GM19193 (cell line): ENCODE data around the gene LPCAT3.

ENCODE experiments used
- POLR2A ChIP-seq: IDR thresholded peaks from 4 replicates; pipeline ENCODE4 v1.6.1; 2011; ENCODE audit not compliant: insufficient read depth, insufficient read length; ENCODE audit errors: extremely low read depth

Gene LPCAT3

GRCh38 chr12:6952121-6952862 lies 66.0 kb downstream of the LPCAT3 start:
- TF ChIP-seq POLR2A, result peak; percentile 39

DNA sequence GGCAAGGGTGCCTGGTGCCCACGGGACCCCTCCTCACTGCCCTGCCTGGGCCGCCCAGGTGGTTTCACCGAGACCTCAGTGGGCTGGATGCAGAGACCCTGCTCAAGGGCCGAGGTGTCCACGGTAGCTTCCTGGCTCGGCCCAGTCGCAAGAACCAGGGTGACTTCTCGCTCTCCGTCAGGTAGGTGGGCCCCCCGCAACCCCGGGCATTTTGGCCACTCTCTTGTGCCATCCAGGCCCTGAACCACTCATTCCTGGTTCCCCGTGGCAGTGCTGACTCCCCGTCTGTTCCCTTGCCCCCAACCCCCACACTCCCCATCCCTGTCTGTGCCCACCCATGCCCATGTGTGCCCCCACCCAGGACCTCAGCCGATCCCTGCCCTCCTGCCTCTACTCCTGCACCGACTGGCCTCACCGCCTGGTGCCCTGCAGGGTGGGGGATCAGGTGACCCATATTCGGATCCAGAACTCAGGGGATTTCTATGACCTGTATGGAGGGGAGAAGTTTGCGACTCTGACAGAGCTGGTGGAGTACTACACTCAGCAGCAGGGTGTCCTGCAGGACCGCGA lies 66.6 kb downstream of the LPCAT3 start:
- no peak for TF ChIP-seq POLR2A

DNA sequence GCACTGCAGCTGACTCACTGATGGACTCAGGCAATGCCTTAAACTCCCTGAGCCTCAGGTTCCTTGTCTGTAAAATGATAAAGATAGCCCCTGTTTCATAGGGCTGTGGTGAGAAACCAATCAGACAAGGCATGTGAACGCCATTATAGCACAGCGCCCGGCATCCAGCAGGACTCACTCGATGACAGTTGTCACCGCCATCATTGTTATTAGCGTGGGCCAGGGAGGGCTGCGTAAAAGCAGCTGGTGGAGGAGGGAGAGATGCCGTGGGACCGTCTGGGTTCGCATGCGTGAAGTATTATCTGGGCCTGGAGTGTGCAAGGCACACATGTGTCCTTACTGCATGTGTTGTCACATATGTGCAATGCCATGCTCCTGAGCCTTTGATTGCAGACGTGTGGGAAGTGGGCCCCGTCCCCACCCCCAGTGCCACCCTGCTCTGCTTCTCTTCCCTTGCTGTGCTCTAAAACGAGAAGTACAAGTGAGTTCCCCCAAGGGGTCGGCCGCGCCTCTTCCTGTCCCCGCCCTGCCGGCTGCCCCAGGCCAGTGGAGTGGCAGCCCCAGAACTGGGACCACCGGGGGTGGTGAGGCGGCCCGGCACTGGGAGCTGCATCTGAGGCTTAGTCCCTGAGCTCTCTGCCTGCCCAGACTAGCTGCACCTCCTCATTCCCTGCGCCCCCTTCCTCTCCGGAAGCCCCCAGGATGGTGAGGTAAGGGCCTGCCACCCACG lies 67.3 kb downstream of the LPCAT3 start, which contains the start of gene PTPN6:
Gene PTPN6 (plus strand): TSS at position 546 of the 730 bp plus-strand sequence. CDS start 157 bp downstream, at position 703.
- TF ChIP-seq POLR2A, result peak; percentile 96

GRCh38 chr12:6950401-6950801 lies 67.9 kb downstream of the LPCAT3 start:
- no peak for TF ChIP-seq POLR2A

DNA sequence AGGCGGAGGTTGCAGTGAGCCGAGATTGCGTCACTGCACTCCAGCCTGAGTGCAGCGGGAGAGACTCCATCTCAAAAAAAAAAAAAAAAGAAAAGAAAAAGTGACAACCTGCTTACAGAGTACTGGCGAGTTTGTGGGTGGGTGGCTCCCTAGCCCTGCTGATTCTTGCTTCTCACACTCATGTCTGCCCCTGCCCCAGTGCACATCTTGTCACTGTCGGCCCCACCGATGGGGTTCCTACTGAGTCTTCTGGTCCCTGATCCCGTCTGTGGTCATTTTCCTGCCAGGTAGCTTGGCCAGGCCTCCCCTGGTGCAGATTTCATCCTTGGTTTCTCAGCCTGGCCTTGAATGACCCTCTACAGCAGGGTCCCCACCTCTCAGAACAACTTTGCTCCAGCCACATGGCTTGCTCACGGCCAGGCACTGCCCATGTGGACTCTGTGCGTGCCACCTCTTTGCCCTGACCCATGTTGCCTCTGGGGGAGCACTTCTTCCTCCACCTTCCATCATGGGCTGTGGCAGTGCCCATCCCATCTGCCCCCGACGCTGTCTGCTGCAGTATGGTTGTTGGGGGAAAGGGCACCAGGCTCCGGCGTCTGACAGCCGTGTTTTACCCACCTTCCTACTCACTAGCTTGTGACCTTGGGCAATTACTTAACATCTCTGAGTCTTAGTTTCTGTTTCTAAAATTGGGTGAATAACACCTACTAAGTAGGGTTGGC lies 69.2 kb downstream of the LPCAT3 start:
- peak; percentile 25 for TF ChIP-seq POLR2A

DNA sequence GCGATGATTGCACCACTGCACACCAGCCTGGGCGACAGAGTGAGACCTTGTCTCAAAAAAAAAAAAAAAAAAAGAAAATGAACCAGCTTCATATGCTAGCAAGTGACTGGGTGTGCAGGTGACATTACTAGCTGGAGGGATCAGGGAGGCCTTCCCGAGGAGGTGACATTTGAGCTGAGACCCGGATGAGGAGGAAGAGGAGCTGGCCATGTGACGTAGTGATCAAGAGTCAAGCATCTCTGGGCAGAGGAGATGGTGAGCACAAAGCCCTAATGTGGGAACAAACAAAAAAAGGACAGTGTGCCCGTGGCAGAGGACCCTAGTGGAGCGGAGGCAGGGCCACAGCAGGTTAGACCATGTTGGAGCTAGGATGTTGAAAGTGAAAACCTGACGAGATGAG lies 70.7 kb downstream of the LPCAT3 start:
- TF ChIP-seq POLR2A, result peak; percentile 14

DNA sequence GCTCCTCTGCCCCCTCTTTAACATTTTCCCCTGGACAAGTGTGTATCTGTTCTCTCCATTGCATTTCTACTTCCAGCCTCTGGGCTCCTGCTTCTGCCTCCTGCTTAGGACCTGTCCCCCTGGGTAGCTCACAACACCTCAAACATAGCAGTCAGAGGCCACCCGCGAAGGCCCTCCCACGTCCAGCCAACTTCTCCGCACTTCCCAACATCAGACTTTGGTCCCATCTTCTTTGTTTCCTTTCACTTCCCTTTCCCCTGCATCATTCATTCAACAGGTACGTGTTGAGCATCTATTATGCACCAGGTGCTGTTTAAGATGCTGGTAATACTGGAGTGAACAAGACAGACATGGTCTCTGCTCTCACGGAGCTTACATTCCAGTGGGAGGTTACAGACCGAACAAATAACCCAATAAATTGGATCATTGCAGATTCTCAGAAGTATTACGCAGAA lies 71.3 kb downstream of the LPCAT3 start:
- no peak for TF ChIP-seq POLR2A

- TF ChIP-seq POLR2A, result peak; percentile 65
Observed at GRCh38 chr12:6946033-6946919, 72.0 kb downstream of the LPCAT3 start.

DNA sequence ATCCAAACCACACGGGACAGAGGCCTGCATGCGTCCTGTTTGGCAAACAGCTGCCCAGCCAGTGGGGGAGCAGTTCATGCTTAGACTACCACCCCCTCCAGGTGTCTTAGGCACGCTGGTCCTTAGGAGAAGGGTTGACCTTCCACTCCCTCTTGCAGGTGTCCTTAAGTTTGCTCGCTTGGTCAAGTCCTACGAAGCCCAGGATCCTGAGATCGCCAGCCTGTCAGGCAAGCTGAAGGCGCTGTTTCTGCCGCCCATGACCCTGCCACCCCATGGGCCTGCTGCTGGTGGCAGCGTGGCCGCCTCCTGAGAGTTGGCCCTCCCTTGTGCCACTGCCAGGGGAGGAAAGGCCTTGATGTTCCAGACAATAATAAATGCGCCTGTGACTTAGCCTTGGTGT lies 72.7 kb downstream of the LPCAT3 start:
- no peak for TF ChIP-seq POLR2A

DNA sequence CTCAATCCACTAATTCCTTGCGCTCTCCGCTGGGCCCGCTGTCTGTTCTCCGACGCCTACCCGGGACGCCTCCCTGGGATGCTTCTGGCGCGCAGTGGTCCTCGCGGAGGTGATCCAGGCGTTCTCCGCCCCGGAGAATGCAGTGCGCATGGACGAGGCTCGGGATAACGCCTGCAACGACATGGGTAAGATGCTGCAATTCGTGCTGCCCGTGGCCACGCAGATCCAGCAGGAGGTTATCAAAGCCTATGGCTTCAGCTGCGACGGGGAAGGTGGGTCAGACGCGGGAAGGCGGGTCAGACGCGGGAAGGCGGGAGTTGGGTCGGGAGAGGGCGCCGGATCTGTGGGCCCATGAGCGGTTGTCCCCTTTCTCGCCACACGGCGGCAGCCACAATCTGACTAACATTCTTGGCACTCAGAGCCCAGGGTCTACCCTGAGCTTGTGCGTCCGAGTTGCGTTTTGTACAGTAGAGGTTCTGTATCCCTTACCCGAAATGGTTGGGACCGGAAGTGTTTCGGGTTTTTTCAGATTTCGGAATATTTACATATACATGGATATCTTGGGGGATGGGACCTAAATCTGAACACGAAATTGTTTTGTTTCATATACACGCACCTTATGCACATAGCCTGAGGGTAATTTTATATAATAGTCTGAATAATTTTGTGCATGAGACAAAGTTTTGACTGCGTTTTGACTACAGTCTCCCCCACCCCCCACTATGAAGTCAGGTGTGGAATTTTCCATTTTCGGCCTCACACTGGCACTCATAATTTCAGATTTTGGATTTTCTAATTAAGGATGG lies 73.7 kb downstream of the LPCAT3 start:
- no peak for TF ChIP-seq POLR2A

DNA sequence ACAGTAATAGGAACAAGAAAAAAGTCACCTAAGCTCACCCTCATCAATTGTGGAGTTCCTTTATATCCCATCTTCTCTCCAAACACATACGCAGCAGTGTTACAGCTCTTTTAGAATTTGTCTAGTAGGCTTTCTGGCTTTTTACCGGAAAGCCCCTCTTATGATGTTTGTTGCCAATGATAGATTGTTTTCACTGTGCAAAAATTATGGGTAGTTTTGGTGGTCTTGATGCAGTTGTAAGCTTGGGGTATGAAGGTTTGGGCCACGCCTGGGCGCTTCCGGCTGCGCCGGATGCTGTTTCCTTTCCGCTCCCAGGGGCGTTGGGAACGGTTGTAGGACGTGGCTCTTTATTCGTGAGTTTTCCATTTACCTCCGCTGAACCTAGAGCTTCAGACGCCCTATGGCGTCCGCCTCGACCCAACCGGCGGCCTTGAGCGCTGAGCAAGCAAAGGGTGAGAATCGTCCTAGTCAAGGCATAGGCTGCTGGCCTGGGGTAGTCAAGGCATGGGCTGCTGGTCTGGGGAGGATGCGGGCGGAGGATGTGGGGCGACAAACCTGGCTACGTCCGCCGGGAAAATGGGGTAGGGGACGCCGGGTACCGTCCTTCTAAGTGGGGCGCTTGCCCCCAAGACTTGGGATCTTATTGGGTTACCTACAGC lies 74.4 kb downstream of the LPCAT3 start, which contains the start of the genes C12orf57 and RNU7-1:
Gene C12orf57 (plus strand): TSS at position 301 of the 659 bp plus-strand sequence. CDS start 100 bp downstream, at position 401.
Gene RNU7-1 (plus strand): TSS at position 95 of the 659 bp plus-strand sequence.
- peak; percentile 100 for TF ChIP-seq POLR2A

- no peak for TF ChIP-seq POLR2A
Observed at GRCh38 chr12:6943389-6943721, 74.9 kb downstream of the LPCAT3 start.

DNA sequence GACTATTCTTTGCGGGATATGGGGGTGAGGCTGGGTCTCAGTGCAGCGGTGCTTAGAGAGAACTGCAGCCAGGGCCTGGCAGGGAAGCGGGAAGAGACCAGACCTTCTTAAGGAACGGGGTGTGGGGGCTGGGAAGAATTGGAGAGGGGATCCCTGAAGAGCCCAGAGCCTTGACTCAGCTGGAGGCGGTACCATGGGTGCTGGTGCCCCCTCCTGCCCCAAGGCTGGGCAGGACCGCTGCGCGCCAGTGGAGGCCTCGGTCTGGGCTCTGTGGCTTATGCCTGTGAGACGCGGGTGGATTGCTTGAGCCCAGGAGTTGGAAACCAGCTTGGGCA lies 76.0 kb downstream of the LPCAT3 start:
- no peak for TF ChIP-seq POLR2A
